Body of pancreas (tissue), 4 donors: ENCODE data around the gene PSTK.

ENCODE experiments used
- POLR2A ChIP-seq, 3 donors: fragments of 450-650 bp; IDR thresholded peaks; one replicate each; pipeline ENCODE4 v1.6.1; 2016; ENCODE audit warnings: antibody characterized with exemption in 3 of 3, mild to moderate bottlenecking in 2 of 3
- TF ChIP-seq, protein P1 (sequence below), 7 experiments: fragments of 450-650 bp in 4 of 7; fragments of 200-600 bp in 3 of 7; sonication (generic) in 3 of 7; IDR thresholded peaks; one replicate each; pipeline ENCODE4 v1.5.1; 2016 to 2019; ENCODE audit warnings: antibody characterized with exemption in 7 of 7

DNA sequence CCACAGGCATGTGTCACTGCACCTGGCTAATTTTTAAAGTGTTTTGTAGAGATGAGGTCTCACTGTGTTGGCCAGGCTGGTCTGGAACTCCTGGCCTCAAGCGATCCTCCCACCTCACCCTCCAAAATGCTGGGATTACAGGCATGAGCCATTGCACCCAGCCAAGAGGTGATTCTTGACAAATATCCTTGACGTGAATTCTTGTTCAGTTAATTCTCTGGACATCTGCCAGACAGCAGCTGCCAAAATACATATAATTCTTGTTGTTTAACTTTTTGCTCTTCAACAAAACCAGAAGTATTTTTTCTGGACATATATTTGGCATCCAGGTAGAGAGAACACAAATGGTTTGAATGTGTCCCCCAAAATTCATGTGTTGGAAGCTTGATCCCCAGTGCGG lies 31.8 kb downstream of the PSTK start:
- TF ChIP-seq, protein P1, sequence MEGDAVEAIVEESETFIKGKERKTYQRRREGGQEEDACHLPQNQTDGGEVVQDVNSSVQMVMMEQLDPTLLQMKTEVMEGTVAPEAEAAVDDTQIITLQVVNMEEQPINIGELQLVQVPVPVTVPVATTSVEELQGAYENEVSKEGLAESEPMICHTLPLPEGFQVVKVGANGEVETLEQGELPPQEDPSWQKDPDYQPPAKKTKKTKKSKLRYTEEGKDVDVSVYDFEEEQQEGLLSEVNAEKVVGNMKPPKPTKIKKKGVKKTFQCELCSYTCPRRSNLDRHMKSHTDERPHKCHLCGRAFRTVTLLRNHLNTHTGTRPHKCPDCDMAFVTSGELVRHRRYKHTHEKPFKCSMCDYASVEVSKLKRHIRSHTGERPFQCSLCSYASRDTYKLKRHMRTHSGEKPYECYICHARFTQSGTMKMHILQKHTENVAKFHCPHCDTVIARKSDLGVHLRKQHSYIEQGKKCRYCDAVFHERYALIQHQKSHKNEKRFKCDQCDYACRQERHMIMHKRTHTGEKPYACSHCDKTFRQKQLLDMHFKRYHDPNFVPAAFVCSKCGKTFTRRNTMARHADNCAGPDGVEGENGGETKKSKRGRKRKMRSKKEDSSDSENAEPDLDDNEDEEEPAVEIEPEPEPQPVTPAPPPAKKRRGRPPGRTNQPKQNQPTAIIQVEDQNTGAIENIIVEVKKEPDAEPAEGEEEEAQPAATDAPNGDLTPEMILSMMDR (IDR thresholded peaks at IDR 0.05), result no peak
- TF ChIP-seq POLR2A (IDR thresholded peaks at IDR 0.05), result no peak
